Spleen (tissue), 7 donors: ENCODE results near the gene DUOXA1.

ENCODE experiments used
- POLR2A ChIP-seq, 3 donors: fragments of 450-650 bp; IDR thresholded peaks; one replicate each; pipeline ENCODE4 v1.5.1; 2017; ENCODE audit warnings: antibody characterized with exemption in 3 of 3, mild to moderate bottlenecking in 1 of 3
- POLR2AphosphoS5 ChIP-seq, 3 donors: sonication (generic); formaldehyde crosslinking; IDR thresholded peaks; one replicate each; pipeline ENCODE4 v1.5.1; 2017; ENCODE audit warnings: antibody characterized with exemption in 3 of 3
- TF ChIP-seq, protein P1 (sequence below), 11 experiments: fragments of 200-600 bp in 7 of 11; fragments of 450-650 bp in 4 of 11; sonication (generic) in 4 of 11; IDR thresholded peaks in 8 of 11; conservative IDR thresholded peaks in 3 of 11; 1 replicate in 7 of 11; 2 replicates in 4 of 11; pipeline versions ENCODE4 v1.4.0 to v1.8.0; 2016 to 2021; ENCODE audit warnings: antibody characterized with exemption in 11 of 11, inconsistent platforms in 4 of 11, mild to moderate bottlenecking in 1 of 11
- donor health status: DM: no; HTN: no; CAD: no; lungs with moderate emphysema.
- donor health status: DM: no; HTN: no; CAD: no.
- donor health status: DM: no; HTN: no; CAD: no.

DNA sequence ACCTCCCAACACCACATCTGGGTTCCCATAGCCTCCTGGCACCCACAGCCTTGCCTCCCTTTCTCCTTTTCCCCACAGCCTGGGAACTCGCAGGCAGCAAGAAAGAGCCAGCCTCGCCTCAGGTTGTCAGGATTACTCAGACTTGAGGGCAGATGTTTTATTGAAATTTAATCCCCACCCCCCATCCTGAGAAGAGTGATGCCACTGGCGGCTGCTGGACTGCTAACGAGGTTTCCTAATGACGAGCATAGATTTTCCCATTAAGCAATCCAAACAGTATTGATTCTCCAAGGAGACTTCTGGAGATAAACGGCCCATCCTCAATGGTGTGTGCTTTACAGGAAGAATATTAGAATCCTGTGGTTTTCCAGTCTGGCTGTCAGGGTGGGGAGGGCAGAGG is 44.4 kb upstream of the DUOXA1 start:
- TF ChIP-seq, protein P1, sequence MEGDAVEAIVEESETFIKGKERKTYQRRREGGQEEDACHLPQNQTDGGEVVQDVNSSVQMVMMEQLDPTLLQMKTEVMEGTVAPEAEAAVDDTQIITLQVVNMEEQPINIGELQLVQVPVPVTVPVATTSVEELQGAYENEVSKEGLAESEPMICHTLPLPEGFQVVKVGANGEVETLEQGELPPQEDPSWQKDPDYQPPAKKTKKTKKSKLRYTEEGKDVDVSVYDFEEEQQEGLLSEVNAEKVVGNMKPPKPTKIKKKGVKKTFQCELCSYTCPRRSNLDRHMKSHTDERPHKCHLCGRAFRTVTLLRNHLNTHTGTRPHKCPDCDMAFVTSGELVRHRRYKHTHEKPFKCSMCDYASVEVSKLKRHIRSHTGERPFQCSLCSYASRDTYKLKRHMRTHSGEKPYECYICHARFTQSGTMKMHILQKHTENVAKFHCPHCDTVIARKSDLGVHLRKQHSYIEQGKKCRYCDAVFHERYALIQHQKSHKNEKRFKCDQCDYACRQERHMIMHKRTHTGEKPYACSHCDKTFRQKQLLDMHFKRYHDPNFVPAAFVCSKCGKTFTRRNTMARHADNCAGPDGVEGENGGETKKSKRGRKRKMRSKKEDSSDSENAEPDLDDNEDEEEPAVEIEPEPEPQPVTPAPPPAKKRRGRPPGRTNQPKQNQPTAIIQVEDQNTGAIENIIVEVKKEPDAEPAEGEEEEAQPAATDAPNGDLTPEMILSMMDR (IDR thresholded peaks at IDR 0.05 in 8 of 11, conservative IDR thresholded peaks at IDR 0.05 in 3 of 11), result no peak
- no peak for TF ChIP-seq POLR2A (IDR thresholded peaks at IDR 0.05)
- TF ChIP-seq POLR2AphosphoS5 (IDR thresholded peaks at IDR 0.05), result no peak
